Mesendoderm (in vitro differentiated cells): ENCODE measurements around the gene SHANK3.
"Not testable (repeated sequence)": the region's sequence is repeated elsewhere in the genome, so short reads cannot be mapped to it uniquely, and the experiment has no call there.

Experiments
- DNase-seq: peaks from one replicate; pipeline ENCODE4 v3.0.0; 2013
- H2AK5ac ChIP-seq: 2 replicates; pipeline ENCODE4 v1.6.1; 2013; ENCODE audit warnings: low read length, inconsistent platforms
- H2BK120ac ChIP-seq: 2 replicates; pipeline ENCODE4 v1.6.1; 2013; ENCODE audit warnings: low read depth, mild to moderate bottlenecking, low read length, moderate library complexity, mixed read lengths
- H2BK15ac ChIP-seq: replicated peaks from 2 replicates; pipeline ENCODE4 v1.6.1; 2013; ENCODE audit warnings: low read depth, mild to moderate bottlenecking, moderate library complexity
- H2BK5ac ChIP-seq: 2 replicates; pipeline ENCODE4 v1.6.1; 2013; ENCODE audit warnings: low read length, inconsistent platforms
- H3K18ac ChIP-seq: 2 replicates; pipeline ENCODE4 v1.6.1; 2013; ENCODE audit warnings: mild to moderate bottlenecking, low read length, mixed read lengths
- H3K23ac ChIP-seq: one replicate; pipeline ENCODE4 v1.6.1; 2013; ENCODE audit warnings: low read length
- H3K27ac ChIP-seq: 2 replicates; pipeline ENCODE4 v1.5.1; 2013; ENCODE audit warnings: low read depth, mild to moderate bottlenecking, inconsistent platforms, low read length, moderate library complexity
- H3K27me3 ChIP-seq: 2 replicates; pipeline ENCODE4 v1.6.1; 2013; ENCODE audit warnings: low read length, control low read depth, mild to moderate bottlenecking, inconsistent platforms; ENCODE audit not compliant: insufficient read depth, poor library complexity
- H3K36me3 ChIP-seq: 2 replicates; pipeline ENCODE4 v1.6.1; 2013; ENCODE audit warnings: low read length, inconsistent platforms; ENCODE audit not compliant: control insufficient read depth, insufficient read depth
- H3K4ac ChIP-seq: one replicate; pipeline ENCODE4 v1.6.1; 2013; ENCODE audit warnings: low read depth, mild to moderate bottlenecking, low read length, moderate library complexity
- H3K4me1 ChIP-seq: 2 replicates; pipeline ENCODE4 v1.6.1; 2013; ENCODE audit warnings: low read depth, low read length, inconsistent platforms; ENCODE audit not compliant: control insufficient read depth
- H3K4me2 ChIP-seq: 2 replicates; pipeline ENCODE4 v1.6.1; 2013; ENCODE audit warnings: low read length
- H3K4me3 ChIP-seq: 2 replicates; pipeline ENCODE4 v1.5.1; 2013; ENCODE audit warnings: mild to moderate bottlenecking, low read length
- H3K56ac ChIP-seq: one replicate; pipeline ENCODE4 v1.6.1; 2013; ENCODE audit warnings: low read length
- H3K79me1 ChIP-seq: 2 replicates; pipeline ENCODE4 v1.6.1; 2013; ENCODE audit warnings: low read length, inconsistent platforms
- H3K79me2 ChIP-seq: 2 replicates; pipeline ENCODE4 v1.6.1; 2013; ENCODE audit warnings: mild to moderate bottlenecking, low read length; ENCODE audit not compliant: control insufficient read depth, insufficient read depth
- H3K9ac ChIP-seq: 2 replicates; pipeline ENCODE4 v1.6.1; 2013; ENCODE audit warnings: low read length, inconsistent platforms
- H4K5ac ChIP-seq: one replicate; pipeline ENCODE4 v1.6.1; 2013; ENCODE audit warnings: low read length
- H4K8ac ChIP-seq: one replicate; pipeline ENCODE4 v1.6.1; 2013; ENCODE audit warnings: low read depth, mild to moderate bottlenecking, control low read depth, low read length, moderate library complexity
- WGBS: extraction: QIAGEN DNeasy Blood & Tissue Kit; methylation state at CpG from one replicate; pipeline ENCODE4 v1.1.7; 2013; ENCODE audit warnings: low lambda C conversion rate, missing lambda C conversion rate; ENCODE audit not compliant: insufficient coverage; ENCODE audit errors: extremely low coverage; 5-methylcytosine and 5-hydroxymethylcytosine counted together

The SHANK3 gene

DNA sequence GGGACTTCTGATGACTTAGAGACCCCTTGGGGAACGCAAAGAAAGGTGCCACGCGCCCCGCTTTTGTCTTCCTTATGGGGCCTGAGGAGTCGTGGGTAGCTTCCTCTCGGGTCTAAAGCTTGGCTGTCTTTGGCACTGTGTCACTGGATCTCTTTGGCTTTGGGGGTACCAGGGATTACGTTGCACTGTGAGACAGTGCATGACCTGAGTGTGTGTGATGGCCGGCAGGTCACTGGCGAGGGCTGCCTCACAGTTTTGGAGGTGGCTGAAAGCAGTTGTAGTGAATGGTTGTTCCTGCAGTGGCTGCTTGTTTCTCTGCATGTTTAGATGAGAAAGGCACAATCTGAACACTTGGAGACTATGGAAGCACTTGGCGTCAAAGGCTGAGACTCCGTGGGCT, 38.9 kb upstream of the SHANK3 start:
- no CpG with 5 or more reads among the region's 11 CpGs for WGBS
- Histone ChIP-seq H3K9ac (no peak overlapping the region), H4K8ac (no peak overlapping the region), H3K4me1 (no peaks in the 10 kb centered on the region), H3K56ac (no peak overlapping the region), H2BK120ac (no peak overlapping the region), H4K5ac (no peak overlapping the region), H2BK5ac (no peak overlapping the region), H3K4me3 (no peak overlapping the region), H3K23ac (no peak overlapping the region), H2BK15ac (no peak overlapping the region), H3K36me3 (no peaks in the 10 kb centered on the region), H3K18ac (no peak overlapping the region), H3K4ac (no peak overlapping the region), H3K27me3 (no peaks in the 10 kb centered on the region), H3K79me1 (peaks cover under 1% of the 10 kb centered on the region), H2AK5ac (no peak overlapping the region), H3K4me2 (no peak overlapping the region), H3K27ac (no peak overlapping the region), H3K79me2 (no peaks in the 10 kb centered on the region)
- no peak for DNase-seq

- WGBS: no CpG with 5 or more reads among the region's 11 CpGs
- Histone ChIP-seq H2BK120ac (no peak overlapping the region), H2BK5ac (no peak overlapping the region), H3K27ac (no peak overlapping the region), H3K9ac (no peak overlapping the region), H3K18ac (no peak overlapping the region), H3K56ac (no peak overlapping the region), H4K5ac (no peak overlapping the region), H3K23ac (no peak overlapping the region), H3K36me3 (no peaks in the 10 kb centered on the region), H3K4me1 (no peaks in the 10 kb centered on the region), H3K79me1 (no peaks in the 10 kb centered on the region), H2BK15ac (no peak overlapping the region), H2AK5ac (no peak overlapping the region), H3K4me2 (no peak overlapping the region), H3K4me3 (no peak overlapping the region), H3K27me3 (no peaks in the 10 kb centered on the region), H4K8ac (no peak overlapping the region), H3K4ac (no peak overlapping the region), H3K79me2 (no peaks in the 10 kb centered on the region)
- no peak for DNase-seq
These were observed 37.0 kb upstream of the SHANK3 start for GRCh38 chr22:50635591-50635990.

DNA sequence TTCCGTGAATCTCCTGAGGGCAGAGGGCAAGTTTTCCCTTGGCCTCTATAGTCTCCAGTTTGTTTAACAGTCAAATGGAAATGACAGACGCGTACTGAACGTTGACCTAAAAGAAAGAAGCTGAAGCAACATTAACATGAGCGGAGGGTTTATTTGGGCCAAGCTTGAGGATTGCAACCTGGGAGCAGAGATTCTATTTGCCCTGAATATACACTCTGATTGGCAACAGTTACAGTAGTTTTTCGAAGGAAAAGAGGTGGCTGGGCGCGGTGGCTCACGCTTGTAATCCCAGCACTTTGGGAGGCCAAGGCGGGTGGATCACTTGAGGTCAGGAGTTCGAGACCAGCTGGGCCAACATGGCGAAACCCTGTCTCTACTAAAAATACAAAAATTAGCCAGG, 32.3 kb upstream of the SHANK3 start:
- not testable (repeated sequence) for H3K4me3 ChIP-seq, H2AK5ac ChIP-seq, H3K23ac ChIP-seq, H3K4me2 ChIP-seq, DNase-seq, H3K36me3 ChIP-seq, H3K79me1 ChIP-seq, H2BK5ac ChIP-seq, H3K27ac ChIP-seq, H3K27me3 ChIP-seq, H3K4me1 ChIP-seq, H4K5ac ChIP-seq, H3K56ac ChIP-seq, H2BK15ac ChIP-seq, H3K18ac ChIP-seq, H4K8ac ChIP-seq, H3K79me2 ChIP-seq, H3K4ac ChIP-seq, H3K9ac ChIP-seq, H2BK120ac ChIP-seq
- no CpG with 5 or more reads among the region's 12 CpGs for WGBS

DNA sequence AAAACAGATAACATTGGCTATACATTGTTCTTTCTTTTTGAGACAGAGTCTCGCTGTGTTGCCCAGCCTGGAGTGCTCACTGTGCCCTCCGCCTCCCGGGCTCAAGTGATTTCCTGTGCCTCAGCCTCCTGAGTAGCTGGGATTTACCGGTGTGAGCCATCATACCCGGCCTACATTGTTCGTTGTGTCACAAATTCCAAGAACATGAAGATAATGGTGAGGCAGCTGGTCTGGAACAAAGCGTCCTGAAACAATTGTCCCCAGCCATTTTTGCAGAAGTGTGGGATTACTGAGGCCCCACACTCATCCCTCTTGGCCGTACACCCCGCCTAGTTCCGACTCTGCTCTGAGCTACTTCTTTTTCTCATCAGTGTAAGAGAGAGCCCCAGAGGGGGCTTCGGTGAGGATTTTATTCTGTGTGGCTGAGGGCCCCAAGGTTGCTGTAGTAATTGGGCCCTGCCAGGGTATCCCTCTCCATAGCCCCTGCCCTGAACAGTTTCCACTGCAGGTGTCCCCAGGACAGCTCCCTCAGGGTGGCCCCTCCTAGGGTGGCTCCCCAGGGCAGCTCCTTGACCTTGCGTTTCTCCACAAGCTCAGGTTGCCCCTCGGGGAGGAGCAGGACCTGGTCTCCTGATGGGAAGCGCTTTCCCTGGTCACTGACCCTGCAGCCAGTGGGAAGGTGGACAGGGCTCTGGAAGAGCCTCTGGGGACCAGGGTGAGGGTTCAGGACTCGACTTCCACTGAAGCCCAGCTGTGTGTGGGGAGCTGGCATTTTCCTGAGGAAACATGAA, 31.6 kb upstream of the SHANK3 start:
- Histone ChIP-seq H3K23ac (no peak overlapping the region), H3K4me2 (no peak overlapping the region), H3K56ac (no peak overlapping the region), H2BK15ac (no peak overlapping the region), H2AK5ac (no peak overlapping the region), H2BK5ac (no peak overlapping the region), H3K4me3 (no peak overlapping the region), H4K8ac (no peak overlapping the region), H2BK120ac (no peak overlapping the region), H3K79me2 (no peaks in the 10 kb centered on the region), H3K27me3 (no peaks in the 10 kb centered on the region), H3K4me1 (peaks cover 4% of the 10 kb centered on the region), H3K27ac (no peak overlapping the region), H3K18ac (no peak overlapping the region), H3K79me1 (no peaks in the 10 kb centered on the region), H4K5ac (no peak overlapping the region), H3K9ac (no peak overlapping the region), H3K36me3 (no peaks in the 10 kb centered on the region), H3K4ac (no peak overlapping the region)
- DNase-seq: no peak
- no CpG with 5 or more reads among the region's 15 CpGs for WGBS

GRCh38 chr22:50641696-50642607, 30.7 kb upstream of the SHANK3 start:
- Histone ChIP-seq H3K79me1 (no peaks in the 10 kb centered on the region), H2AK5ac (no peak overlapping the region), H3K4me1 (peaks cover 4% of the 10 kb centered on the region), H3K56ac (peak overlapping the region; percentile 67), H3K4me2 (no peak overlapping the region), H2BK120ac (no peak overlapping the region), H2BK15ac (no peak overlapping the region), H4K8ac (no peak overlapping the region), H3K36me3 (no peaks in the 10 kb centered on the region), H4K5ac (no peak overlapping the region), H3K23ac (no peak overlapping the region), H3K4me3 (no peak overlapping the region), H2BK5ac (no peak overlapping the region), H3K4ac (no peak overlapping the region), H3K9ac (peak overlapping the region; percentile 8), H3K79me2 (no peaks in the 10 kb centered on the region), H3K18ac (no peak overlapping the region), H3K27ac (no peak overlapping the region), H3K27me3 (no peaks in the 10 kb centered on the region)
- no CpG with 5 or more reads among the region's 17 CpGs for WGBS
- peak; percentile 58 for DNase-seq
